ENCODE data around the gene ABI2. TPM values are rescaled to one million over a fixed set of nuclear protein-coding genes. Genes with fewer than 3 reads are reported as not detected.

ABI2 gene
- total RNA-seq, 1 experiment from 2014 or later, result 141 TPM

DNA sequence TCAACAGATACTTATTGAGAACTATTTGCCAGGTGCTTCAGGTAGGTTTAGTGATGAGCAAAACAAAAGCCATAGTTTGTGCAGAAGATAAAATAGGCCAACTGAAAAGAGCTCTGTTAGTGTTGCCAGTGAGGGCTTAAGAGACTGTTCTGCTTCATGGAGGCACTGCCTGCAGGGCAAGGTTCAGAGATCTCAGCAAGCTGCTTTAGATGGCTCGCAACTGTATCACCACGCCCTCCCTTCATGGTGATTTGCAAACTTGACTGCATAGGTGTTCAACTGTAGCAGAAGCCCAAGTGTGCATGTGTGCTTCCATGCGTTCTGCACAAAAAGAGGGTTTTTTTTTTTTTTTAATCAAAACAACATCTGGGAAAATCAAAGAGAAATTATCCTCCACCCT, 122.4 kb downstream of the ABI2 start:
- no peak overlapping the region for H3K4me2 ChIP-seq (ENCODE audit: insufficient read depth, insufficient read length, low read length)
- no peaks in the 10 kb centered on the region for H3K79me1 ChIP-seq (ENCODE audit: insufficient read depth, low read depth, low read length, poor library complexity, severe bottlenecking)
- H4K20me1 ChIP-seq (ENCODE audit: control insufficient read depth, insufficient read depth, insufficient read length), result no peaks in the 10 kb centered on the region
- Mint-ChIP-seq H3K27me3 (ENCODE audit: low read depth) (no peaks in the 10 kb centered on the region), H3K36me3 (ENCODE audit: insufficient read depth in 1 of 3, low read depth in 3 of 3) (peaks cover 0 to 27% (median 18%) of the 10 kb centered on the region in 3 experiments; a peak in 6 of 7 replicates), H3K9me3 (no peaks in the 10 kb centered on the region), H3K4me1 (no peaks in the 10 kb centered on the region), H3K27ac (no peak overlapping the region), H3K4me3 (no peak overlapping the region)
- H3T11ph ChIP-seq (ENCODE audit: low read length), result no peak overlapping the region
- H4K91ac ChIP-seq (ENCODE audit: insufficient read length, low read depth, low read length), result no peak overlapping the region
- H3K18ac ChIP-seq (ENCODE audit: insufficient read length, low read depth, low read length), result no peak overlapping the region
- H3K27ac ChIP-seq (ENCODE audit: insufficient read length, low read depth, low read length), result no peak overlapping the region
- DNase-seq, result no peak
- no peaks in the 10 kb centered on the region for H3K4me1 ChIP-seq (ENCODE audit: insufficient read depth, low read length)
- no peak overlapping the region for H2BK5ac ChIP-seq (ENCODE audit: insufficient read length, low read length)
- H3K9ac ChIP-seq (ENCODE audit: extremely low read depth, insufficient read length, low read length), result no peak overlapping the region
- H4K5ac ChIP-seq (ENCODE audit: insufficient read length, low read depth, low read length), result no peak overlapping the region
- H2BK120ac ChIP-seq (ENCODE audit: low read depth, low read length, poor library complexity, severe bottlenecking), result no peak overlapping the region
- no peaks in the 10 kb centered on the region for H3K23me2 ChIP-seq (ENCODE audit: insufficient read length, low read depth, low read length, poor library complexity, severe bottlenecking)
- no peaks in the 10 kb centered on the region for H3K79me2 ChIP-seq (ENCODE audit: insufficient read depth, low read length)
- no peak overlapping the region for H2AFZ ChIP-seq (ENCODE audit: low read length)
- H3K23ac ChIP-seq (ENCODE audit: insufficient read length, low read depth, low read length), result no peak overlapping the region
- H2BK15ac ChIP-seq (ENCODE audit: low read depth, low read length), result no peak overlapping the region
- TF ChIP-seq, protein P1, sequence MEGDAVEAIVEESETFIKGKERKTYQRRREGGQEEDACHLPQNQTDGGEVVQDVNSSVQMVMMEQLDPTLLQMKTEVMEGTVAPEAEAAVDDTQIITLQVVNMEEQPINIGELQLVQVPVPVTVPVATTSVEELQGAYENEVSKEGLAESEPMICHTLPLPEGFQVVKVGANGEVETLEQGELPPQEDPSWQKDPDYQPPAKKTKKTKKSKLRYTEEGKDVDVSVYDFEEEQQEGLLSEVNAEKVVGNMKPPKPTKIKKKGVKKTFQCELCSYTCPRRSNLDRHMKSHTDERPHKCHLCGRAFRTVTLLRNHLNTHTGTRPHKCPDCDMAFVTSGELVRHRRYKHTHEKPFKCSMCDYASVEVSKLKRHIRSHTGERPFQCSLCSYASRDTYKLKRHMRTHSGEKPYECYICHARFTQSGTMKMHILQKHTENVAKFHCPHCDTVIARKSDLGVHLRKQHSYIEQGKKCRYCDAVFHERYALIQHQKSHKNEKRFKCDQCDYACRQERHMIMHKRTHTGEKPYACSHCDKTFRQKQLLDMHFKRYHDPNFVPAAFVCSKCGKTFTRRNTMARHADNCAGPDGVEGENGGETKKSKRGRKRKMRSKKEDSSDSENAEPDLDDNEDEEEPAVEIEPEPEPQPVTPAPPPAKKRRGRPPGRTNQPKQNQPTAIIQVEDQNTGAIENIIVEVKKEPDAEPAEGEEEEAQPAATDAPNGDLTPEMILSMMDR (conservative IDR thresholded peaks at IDR 0.05), result no peak
- no peak overlapping the region for H2BK20ac ChIP-seq (ENCODE audit: low read depth, low read length, poor library complexity, severe bottlenecking)
- H2AK5ac ChIP-seq (ENCODE audit: insufficient read length, low read length), result no peak overlapping the region
- H3K14ac ChIP-seq (ENCODE audit: insufficient read depth, low read length), result no peak overlapping the region
- H4K8ac ChIP-seq (replicated peaks; ENCODE audit: insufficient read length, low read depth, low read length), result no peak overlapping the region
- WGBS (ENCODE audit: extremely low coverage, insufficient read length, low lambda C conversion rate), result no CpG with 5 or more reads among the region's 3 CpGs
- H3K9me3 ChIP-seq (ENCODE audit: control insufficient read depth, low read depth, low read length), result no peaks in the 10 kb centered on the region
- H3K56ac ChIP-seq (ENCODE audit: insufficient read length, low read depth, low read length), result no peak overlapping the region
- H3K27me3 ChIP-seq (ENCODE audit: insufficient read depth, low read length), result no peaks in the 10 kb centered on the region
- H2BK12ac ChIP-seq (ENCODE audit: insufficient read length, low read depth, low read length), result no peak overlapping the region
- no peak overlapping the region for H3K4ac ChIP-seq (ENCODE audit: low read depth, low read length)
